ENCODE results near the gene PADI3.

Gene PADI3

GRCh38 chr1:17218939-17219338, 30.0 kb upstream of the PADI3 start:
- no peak for DNase-seq (ENCODE audit: extremely low spot score)
- TF ChIP-seq CTCF (IDR thresholded peaks at IDR 0.05; ENCODE audit: control extremely low read depth, extremely low read depth, low read depth, missing control alignments), result no peak
- ChIA-PET CTCF (no interaction called here), POLR2A (no interaction called here)

GRCh38 chr1:17220287-17220686, 28.6 kb upstream of the PADI3 start:
- ChIA-PET POLR2A (no interaction called here), CTCF (interaction anchor here (2.6 kb wide), 1 partner anchor 17 kb away, joined by 9 read pairs; no protein-coding TSS in a partner anchor)

GRCh38 chr1:17222557-17222956, 26.3 kb upstream of the PADI3 start:
- DNase-seq (ENCODE audit: extremely low spot score), result no peak
- no peak for TF ChIP-seq CTCF (IDR thresholded peaks at IDR 0.05; ENCODE audit: control extremely low read depth, extremely low read depth, low read depth, missing control alignments)
- ChIA-PET CTCF (interaction anchor here (2.6 kb wide), 1 partner anchor 14 kb away, joined by 9 read pairs; no protein-coding TSS in a partner anchor), POLR2A (no interaction called here)

More at GRCh38 chr1:17220287-17220686, 28.6 kb upstream of the PADI3 start:
- no peak for DNase-seq (ENCODE audit: extremely low spot score)
- no peak for TF ChIP-seq CTCF (IDR thresholded peaks at IDR 0.05; ENCODE audit: control extremely low read depth, extremely low read depth, low read depth, missing control alignments)

GRCh38 chr1:17224434-17224833, 24.5 kb upstream of the PADI3 start:
- no peak for TF ChIP-seq CTCF (IDR thresholded peaks at IDR 0.05; ENCODE audit: control extremely low read depth, extremely low read depth, low read depth, missing control alignments)
- CTCF ChIA-PET, result interaction anchor here (1.3 kb wide), 1 partner anchor 13 kb away, joined by 5 read pairs; no protein-coding TSS in a partner anchor
- POLR2A ChIA-PET, result no interaction called here
- DNase-seq (ENCODE audit: extremely low spot score), result no peak

GRCh38 chr1:17225140-17225539, 23.8 kb upstream of the PADI3 start:
- ChIA-PET CTCF (interaction anchor here (1.3 to 1.8 kb wide), 2 partner anchors 13 to 100 kb away, joined by 5 to 8 read pairs; no protein-coding TSS in a partner anchor), POLR2A (no interaction called here)
- no peak for DNase-seq (ENCODE audit: extremely low spot score)
- TF ChIP-seq CTCF (IDR thresholded peaks at IDR 0.05; ENCODE audit: control extremely low read depth, extremely low read depth, low read depth, missing control alignments), result no peak

- ChIA-PET CTCF (interaction anchor here (3.1 kb wide), 1 partner anchor 10 kb away, joined by 11 read pairs; no protein-coding TSS in a partner anchor), POLR2A (no interaction called here)
- TF ChIP-seq CTCF (IDR thresholded peaks at IDR 0.05; ENCODE audit: control extremely low read depth, extremely low read depth, low read depth, missing control alignments), result no peak
- no peak for DNase-seq (ENCODE audit: extremely low spot score)
Measured at GRCh38 chr1:17227358-17227915, 21.5 kb upstream of the PADI3 start.
